Endothelial cell (in vitro differentiated cells): ENCODE measurements around the gene ABO. TPM values are rescaled to one million over a fixed set of nuclear protein-coding genes. Genes with fewer than 3 reads are reported as not detected.
"Not testable (repeated sequence)": the region's sequence is repeated elsewhere in the genome, so short reads cannot be mapped to it uniquely, and the experiment has no call there.

Experiments used
- DNase-seq: peaks from one replicate; pipeline ENCODE4 v3.0.0; 2021; ENCODE audit warnings: low spot score
- H3K27ac Mint-ChIP-seq: one replicate; pipeline ENCODE4 v1.8.0; 2021; ENCODE audit warnings: mixed read lengths, inconsistent platforms; ENCODE audit not compliant: unreplicated experiment
- H3K27me3 Mint-ChIP-seq: one replicate; pipeline ENCODE4 v1.8.0; 2021; ENCODE audit warnings: mild to moderate bottlenecking, moderate library complexity, mixed read lengths, inconsistent platforms; ENCODE audit not compliant: unreplicated experiment
- H3K36me3 Mint-ChIP-seq: one replicate; pipeline ENCODE4 v1.8.0; 2021; ENCODE audit warnings: mild to moderate bottlenecking, low read depth, mixed read lengths, inconsistent platforms; ENCODE audit not compliant: unreplicated experiment
- H3K4me1 Mint-ChIP-seq: one replicate; pipeline ENCODE4 v1.8.0; 2021; ENCODE audit warnings: mild to moderate bottlenecking, mixed read lengths, inconsistent platforms; ENCODE audit not compliant: unreplicated experiment
- H3K4me3 Mint-ChIP-seq: one replicate; pipeline ENCODE4 v1.8.0; 2021; ENCODE audit warnings: mild to moderate bottlenecking, mixed read lengths, inconsistent platforms; ENCODE audit not compliant: unreplicated experiment
- H3K9me3 Mint-ChIP-seq: one replicate; pipeline ENCODE4 v1.8.0; 2021; ENCODE audit warnings: mixed read lengths, inconsistent platforms; ENCODE audit not compliant: unreplicated experiment
- total RNA-seq: library from RNA; stranded (reverse); fragmentation: NEBNext Ultra II Directional; extraction: Animal tissue kit (Norgen Biotek cat#: 25700); gene quantifications from one replicate; pipeline ENCODE4 v1.2.1, GENCODE V29; 2021; ENCODE audit not compliant: unreplicated experiment
- TF ChIP-seq, protein P1 (sequence below): fragments of 200-600 bp; sonication (generic); IDR thresholded peaks from one replicate; pipeline ENCODE4 v1.5.0; 2021; ENCODE audit warnings: antibody characterized with exemption; ENCODE audit not compliant: unreplicated experiment

The ABO gene
- total RNA-seq, 1 donor from 2014 or later, result 1.4 TPM

DNA sequence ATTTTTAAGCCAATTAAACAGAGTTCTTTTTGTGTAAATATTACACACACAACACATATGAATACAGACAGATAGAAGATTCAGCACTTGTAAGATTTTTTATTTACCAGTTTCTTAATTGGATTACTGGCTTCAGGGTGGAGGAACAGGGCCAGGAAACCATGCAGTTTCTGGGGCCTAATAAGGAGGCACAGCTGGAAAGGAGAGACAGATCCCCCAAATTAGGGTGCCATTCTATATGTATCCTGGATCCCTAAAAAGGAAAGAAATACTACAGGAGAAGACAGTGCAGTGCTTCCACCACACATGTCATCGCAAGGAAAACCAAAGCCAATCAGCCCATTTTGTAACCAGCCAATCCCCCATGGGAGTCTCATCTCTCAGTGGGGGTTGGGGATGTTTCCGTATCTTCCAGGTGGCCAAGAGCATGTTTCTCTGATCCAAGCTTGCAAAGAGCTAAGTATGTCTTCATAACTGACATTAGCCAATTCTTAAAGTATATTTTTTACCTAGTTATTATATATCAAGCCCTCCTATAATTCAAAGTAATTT, 15.8 kb upstream of the ABO start:
- Mint-ChIP-seq H3K27me3 (peaks cover 1% of the 10 kb centered on the region), H3K4me1 (no peaks in the 10 kb centered on the region), H3K9me3 (peaks cover 17% of the 10 kb centered on the region), H3K36me3 (peaks cover 11% of the 10 kb centered on the region), H3K4me3 (no peak overlapping the region), H3K27ac (no peak overlapping the region)
- DNase-seq, result no peak
- TF ChIP-seq, protein P1, sequence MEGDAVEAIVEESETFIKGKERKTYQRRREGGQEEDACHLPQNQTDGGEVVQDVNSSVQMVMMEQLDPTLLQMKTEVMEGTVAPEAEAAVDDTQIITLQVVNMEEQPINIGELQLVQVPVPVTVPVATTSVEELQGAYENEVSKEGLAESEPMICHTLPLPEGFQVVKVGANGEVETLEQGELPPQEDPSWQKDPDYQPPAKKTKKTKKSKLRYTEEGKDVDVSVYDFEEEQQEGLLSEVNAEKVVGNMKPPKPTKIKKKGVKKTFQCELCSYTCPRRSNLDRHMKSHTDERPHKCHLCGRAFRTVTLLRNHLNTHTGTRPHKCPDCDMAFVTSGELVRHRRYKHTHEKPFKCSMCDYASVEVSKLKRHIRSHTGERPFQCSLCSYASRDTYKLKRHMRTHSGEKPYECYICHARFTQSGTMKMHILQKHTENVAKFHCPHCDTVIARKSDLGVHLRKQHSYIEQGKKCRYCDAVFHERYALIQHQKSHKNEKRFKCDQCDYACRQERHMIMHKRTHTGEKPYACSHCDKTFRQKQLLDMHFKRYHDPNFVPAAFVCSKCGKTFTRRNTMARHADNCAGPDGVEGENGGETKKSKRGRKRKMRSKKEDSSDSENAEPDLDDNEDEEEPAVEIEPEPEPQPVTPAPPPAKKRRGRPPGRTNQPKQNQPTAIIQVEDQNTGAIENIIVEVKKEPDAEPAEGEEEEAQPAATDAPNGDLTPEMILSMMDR, result no peak

DNA sequence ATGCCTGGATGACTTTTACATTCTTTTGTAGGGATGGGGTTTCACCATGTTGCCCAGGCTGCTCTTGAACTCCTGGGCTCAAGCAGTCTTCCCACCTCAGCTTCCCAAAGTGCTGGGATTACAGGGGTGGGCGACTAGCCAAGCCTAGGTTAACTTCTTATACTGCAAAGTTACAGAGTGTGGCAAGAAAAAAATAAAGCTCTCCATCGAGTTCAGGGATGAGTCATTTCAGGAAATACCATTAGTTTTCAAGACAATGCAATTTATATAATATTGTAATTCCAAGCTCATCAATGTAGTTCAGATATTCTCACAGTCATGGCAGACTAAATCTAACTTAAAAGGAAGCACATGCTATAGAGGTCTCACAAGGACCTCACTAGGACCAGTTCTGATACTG, 11.5 kb upstream of the ABO start:
- TF ChIP-seq, protein P1, result no peak
- no peak overlapping the region for H3K4me3 Mint-ChIP-seq
- peaks cover 10% of the 10 kb centered on the region for H3K9me3 Mint-ChIP-seq
- H3K27me3 Mint-ChIP-seq, result no peaks in the 10 kb centered on the region
- no peaks in the 10 kb centered on the region for H3K4me1 Mint-ChIP-seq
- DNase-seq, result no peak
- no peak overlapping the region for H3K27ac Mint-ChIP-seq
- H3K36me3 Mint-ChIP-seq, result peaks cover 3% of the 10 kb centered on the region

DNA sequence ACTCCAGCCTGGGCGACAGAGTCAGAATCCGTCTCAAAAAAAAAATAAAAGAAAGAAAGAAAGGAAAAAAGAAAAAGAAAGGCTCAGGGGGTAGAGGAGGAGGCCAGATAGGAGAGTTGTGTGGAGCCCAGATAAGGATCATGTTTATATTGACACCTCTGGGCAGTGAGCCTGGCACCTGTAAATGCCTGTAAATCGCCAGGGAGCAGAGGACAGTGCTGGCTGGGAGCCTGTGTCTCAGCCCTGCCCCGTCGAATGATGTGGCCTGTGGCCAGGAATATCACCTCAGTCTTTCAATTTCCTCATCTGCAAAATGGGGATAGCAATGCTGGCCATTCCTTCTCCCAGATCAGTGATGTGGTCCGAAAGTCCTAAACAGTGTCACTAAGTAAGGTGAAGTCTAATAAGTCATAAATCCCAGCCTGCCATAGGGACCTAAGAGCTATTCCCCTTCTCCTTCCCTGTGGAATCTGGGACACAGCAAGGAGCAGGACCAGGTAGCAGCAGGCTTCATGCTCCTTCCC, 10.3 kb upstream of the ABO start:
- Mint-ChIP-seq H3K27me3 (no peaks in the 10 kb centered on the region), H3K4me1 (no peaks in the 10 kb centered on the region), H3K4me3 (no peak overlapping the region), H3K9me3 (peaks cover 3% of the 10 kb centered on the region), H3K36me3 (no peaks in the 10 kb centered on the region), H3K27ac (no peak overlapping the region)
- TF ChIP-seq, protein P1, result no peak
- no peak for DNase-seq

DNA sequence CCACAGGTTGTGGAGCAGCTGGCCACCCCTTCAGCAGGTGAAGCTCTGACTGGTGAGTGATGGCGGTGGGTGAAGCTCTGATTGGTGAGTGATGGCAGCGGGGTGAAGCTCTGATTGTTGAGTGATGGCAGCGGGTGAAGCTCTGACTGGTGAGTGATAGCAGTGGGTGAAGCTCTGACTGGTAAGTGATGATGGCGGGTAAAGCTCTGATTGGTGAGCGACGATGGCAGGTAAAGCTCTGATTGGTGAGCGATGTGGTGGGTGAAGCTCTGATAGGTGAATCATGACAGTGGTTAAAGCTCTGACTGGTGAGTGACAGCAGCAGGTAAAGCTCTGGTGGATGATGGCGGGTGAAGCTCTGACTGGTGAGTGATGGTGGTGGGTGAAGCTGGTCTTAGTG, 9.4 kb upstream of the ABO start:
- H3K36me3 Mint-ChIP-seq, result no peaks in the 10 kb centered on the region
- no peaks in the 10 kb centered on the region for H3K27me3 Mint-ChIP-seq
- DNase-seq, result no peak
- H3K4me3 Mint-ChIP-seq, result no peak overlapping the region
- TF ChIP-seq, protein P1, result no peak
- no peak overlapping the region for H3K27ac Mint-ChIP-seq
- no peaks in the 10 kb centered on the region for H3K4me1 Mint-ChIP-seq
- no peaks in the 10 kb centered on the region for H3K9me3 Mint-ChIP-seq

DNA sequence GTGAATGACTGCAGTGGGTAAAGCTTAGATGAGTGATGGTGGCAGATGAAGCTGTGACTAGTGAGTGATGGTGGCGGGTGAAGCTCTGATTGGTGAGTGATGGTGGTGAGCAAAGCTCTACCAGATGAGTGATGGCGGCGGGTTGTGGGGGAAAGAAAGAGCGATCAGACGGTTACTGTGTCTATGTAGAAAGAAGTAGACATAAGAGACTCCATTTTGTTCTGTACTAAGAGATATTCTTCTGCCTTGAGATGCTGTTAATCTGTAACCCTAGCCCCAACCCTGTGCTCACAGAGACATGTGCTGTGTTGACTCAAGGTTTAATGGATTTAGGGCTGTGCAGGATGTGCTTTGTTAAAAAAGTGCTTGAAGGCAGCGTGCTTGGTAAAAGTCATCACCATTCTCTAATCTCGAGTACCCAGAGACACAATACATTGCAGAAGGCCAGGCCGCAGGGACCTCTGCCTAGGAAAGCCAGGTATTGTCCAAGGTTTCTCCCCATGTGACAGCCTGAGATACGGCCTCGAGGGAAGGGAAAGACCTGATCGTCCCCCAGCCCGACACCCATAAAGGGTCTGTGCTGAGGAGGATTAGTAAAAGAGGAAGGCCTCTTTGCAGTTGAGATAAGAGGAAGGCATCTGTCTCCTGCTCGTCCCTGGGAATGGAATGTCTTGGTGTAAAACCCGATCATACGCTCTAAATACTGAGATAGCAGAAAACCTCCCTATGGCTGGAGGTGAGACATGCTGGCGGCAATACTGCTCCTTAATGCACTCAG, 8.4 kb upstream of the ABO start:
- not testable (repeated sequence) for DNase-seq

More for the DNA sequence above, 8.4 kb upstream of the ABO start:
- H3K27ac Mint-ChIP-seq, H3K4me3 Mint-ChIP-seq, H3K36me3 Mint-ChIP-seq, H3K4me1 Mint-ChIP-seq, H3K9me3 Mint-ChIP-seq, H3K27me3 Mint-ChIP-seq: not testable (repeated sequence)
